ENCODE results near the gene GPSM3. TPM values are rescaled to one million over a fixed set of nuclear protein-coding genes. Genes with fewer than 3 reads are reported as not detected.
A peak's percentile ranks its signal among the peaks of the same experiment; 100 is the strongest.

GPSM3 gene
- total and polyA plus RNA-seq, 4 donors, result 2.3 to 8.0 (median 6.3) TPM

GRCh38 chr6:32191696-32192607, 491 bp downstream of the GPSM3 start:
- DNase-seq (ENCODE audit: low spot score), result no peak
- Histone ChIP-seq H3K9ac (ENCODE audit: low read depth in 1 of 2, low read length in 2 of 2) (peak overlapping the region; percentile 48 to 73), H3K4me3 (ENCODE audit: low read depth in 1 of 3, low read length in 3 of 3) (peak overlapping the region in 2 of 3 donors; percentile 37 to 40), H3K9me3 (ENCODE audit: control insufficient read depth in 4 of 4, low read length in 3 of 4) (no peaks in the 10 kb centered on the region), H3K36me3 (ENCODE audit: control insufficient read depth in 4 of 4, insufficient read depth in 3 of 4, low read depth in 1 of 4, low read length in 3 of 4) (peaks cover 0 to 8% (median 6%) of the 10 kb centered on the region in 4 donors), H3K27ac (ENCODE audit: low read depth in 1 of 2, low read length in 2 of 2) (peak overlapping the region; percentile 75 to 97), H3K4me1 (ENCODE audit: control insufficient read depth in 4 of 4, insufficient read depth in 4 of 4, low read length in 3 of 4) (peaks cover 8 to 42% (median 27%) of the 10 kb centered on the region in 4 donors), H3K27me3 (ENCODE audit: control insufficient read depth in 4 of 4, insufficient read depth in 4 of 4, low read length in 3 of 4) (no peaks in the 10 kb centered on the region)
- 77% methylated on average over 15 of the region's 15 CpGs for WGBS
- TF ChIP-seq NR2F2 (IDR thresholded peaks at IDR 0.05) (no peak), HNF4A (conservative IDR thresholded peaks at IDR 0.05) (no peak), SP1 (IDR thresholded peaks at IDR 0.05) (no peak), RAD21 (IDR thresholded peaks at IDR 0.05) (no peak), TAF1 (conservative IDR thresholded peaks at IDR 0.05) (no peak), JUND (IDR thresholded peaks at IDR 0.05) (no peak), EGR1 (IDR thresholded peaks at IDR 0.05; ENCODE audit: low read depth in 2 of 2) (no peak), FOXA2 (IDR thresholded peaks at IDR 0.05) (no peak), FOXA1 (IDR thresholded peaks at IDR 0.05) (no peak), GABPA (IDR thresholded peaks at IDR 0.05 in 1 of 2, conservative IDR thresholded peaks at IDR 0.05 in 1 of 2) (no peak), RXRA (IDR thresholded peaks at IDR 0.05) (no peak), YY1 (IDR thresholded peaks at IDR 0.05) (no peak), ZBTB33 (IDR thresholded peaks at IDR 0.05) (no peak)
- TF ChIP-seq, protein P1, sequence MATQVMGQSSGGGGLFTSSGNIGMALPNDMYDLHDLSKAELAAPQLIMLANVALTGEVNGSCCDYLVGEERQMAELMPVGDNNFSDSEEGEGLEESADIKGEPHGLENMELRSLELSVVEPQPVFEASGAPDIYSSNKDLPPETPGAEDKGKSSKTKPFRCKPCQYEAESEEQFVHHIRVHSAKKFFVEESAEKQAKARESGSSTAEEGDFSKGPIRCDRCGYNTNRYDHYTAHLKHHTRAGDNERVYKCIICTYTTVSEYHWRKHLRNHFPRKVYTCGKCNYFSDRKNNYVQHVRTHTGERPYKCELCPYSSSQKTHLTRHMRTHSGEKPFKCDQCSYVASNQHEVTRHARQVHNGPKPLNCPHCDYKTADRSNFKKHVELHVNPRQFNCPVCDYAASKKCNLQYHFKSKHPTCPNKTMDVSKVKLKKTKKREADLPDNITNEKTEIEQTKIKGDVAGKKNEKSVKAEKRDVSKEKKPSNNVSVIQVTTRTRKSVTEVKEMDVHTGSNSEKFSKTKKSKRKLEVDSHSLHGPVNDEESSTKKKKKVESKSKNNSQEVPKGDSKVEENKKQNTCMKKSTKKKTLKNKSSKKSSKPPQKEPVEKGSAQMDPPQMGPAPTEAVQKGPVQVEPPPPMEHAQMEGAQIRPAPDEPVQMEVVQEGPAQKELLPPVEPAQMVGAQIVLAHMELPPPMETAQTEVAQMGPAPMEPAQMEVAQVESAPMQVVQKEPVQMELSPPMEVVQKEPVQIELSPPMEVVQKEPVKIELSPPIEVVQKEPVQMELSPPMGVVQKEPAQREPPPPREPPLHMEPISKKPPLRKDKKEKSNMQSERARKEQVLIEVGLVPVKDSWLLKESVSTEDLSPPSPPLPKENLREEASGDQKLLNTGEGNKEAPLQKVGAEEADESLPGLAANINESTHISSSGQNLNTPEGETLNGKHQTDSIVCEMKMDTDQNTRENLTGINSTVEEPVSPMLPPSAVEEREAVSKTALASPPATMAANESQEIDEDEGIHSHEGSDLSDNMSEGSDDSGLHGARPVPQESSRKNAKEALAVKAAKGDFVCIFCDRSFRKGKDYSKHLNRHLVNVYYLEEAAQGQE (IDR thresholded peaks at IDR 0.05), result no peak
- TF ChIP-seq, protein P2, sequence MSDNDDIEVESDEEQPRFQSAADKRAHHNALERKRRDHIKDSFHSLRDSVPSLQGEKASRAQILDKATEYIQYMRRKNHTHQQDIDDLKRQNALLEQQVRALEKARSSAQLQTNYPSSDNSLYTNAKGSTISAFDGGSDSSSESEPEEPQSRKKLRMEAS (IDR thresholded peaks at IDR 0.05), result no peak
- TF ChIP-seq, protein P3, sequence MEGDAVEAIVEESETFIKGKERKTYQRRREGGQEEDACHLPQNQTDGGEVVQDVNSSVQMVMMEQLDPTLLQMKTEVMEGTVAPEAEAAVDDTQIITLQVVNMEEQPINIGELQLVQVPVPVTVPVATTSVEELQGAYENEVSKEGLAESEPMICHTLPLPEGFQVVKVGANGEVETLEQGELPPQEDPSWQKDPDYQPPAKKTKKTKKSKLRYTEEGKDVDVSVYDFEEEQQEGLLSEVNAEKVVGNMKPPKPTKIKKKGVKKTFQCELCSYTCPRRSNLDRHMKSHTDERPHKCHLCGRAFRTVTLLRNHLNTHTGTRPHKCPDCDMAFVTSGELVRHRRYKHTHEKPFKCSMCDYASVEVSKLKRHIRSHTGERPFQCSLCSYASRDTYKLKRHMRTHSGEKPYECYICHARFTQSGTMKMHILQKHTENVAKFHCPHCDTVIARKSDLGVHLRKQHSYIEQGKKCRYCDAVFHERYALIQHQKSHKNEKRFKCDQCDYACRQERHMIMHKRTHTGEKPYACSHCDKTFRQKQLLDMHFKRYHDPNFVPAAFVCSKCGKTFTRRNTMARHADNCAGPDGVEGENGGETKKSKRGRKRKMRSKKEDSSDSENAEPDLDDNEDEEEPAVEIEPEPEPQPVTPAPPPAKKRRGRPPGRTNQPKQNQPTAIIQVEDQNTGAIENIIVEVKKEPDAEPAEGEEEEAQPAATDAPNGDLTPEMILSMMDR (IDR thresholded peaks at IDR 0.05; ENCODE audit: low read depth, low read length, missing input control), result no peak

Measured in liver (tissue), 9 donors.